Measurements from ENCODE around the gene CSNK2A1. TPM values are rescaled to one million over a fixed set of nuclear protein-coding genes. Genes with fewer than 3 reads are reported as not detected.
"Not testable (repeated sequence)": the region's sequence is repeated elsewhere in the genome, so short reads cannot be mapped to it uniquely, and the experiment has no call there.

Gene CSNK2A1
- total RNA-seq, 1 donor from 2014 or later = 91.6 TPM

- DNase-seq (ENCODE audit: low spot score) = no peak
These were observed 83.4 kb downstream of the CSNK2A1 start for GRCh38 chr20:460180-460579.

DNA sequence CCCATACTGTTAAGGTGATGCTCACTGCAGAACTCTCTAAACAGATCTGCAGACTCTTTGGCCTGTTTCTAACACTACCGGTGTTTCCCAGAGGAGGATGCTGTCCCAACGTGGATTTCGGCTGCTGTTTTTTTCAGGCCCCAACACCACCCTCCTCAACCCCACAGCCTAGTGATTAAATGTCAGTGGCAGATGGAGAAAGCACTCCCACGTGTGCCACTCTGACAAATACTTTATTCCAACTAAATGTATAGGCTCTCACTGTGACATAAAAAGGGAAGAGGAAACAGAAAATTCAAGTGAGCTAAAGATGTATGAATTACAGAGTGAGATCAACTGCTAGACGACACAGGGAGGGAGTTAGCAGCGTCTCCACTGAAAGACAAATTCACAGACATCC is 84.8 kb downstream of the CSNK2A1 start:
- no peak for DNase-seq (ENCODE audit: low spot score)

GRCh38 chr20:454951-455350 is 88.6 kb downstream of the CSNK2A1 start:
- DNase-seq (ENCODE audit: low spot score) = no peak

GRCh38 chr20:452021-452420 is 91.6 kb downstream of the CSNK2A1 start:
- DNase-seq (ENCODE audit: low spot score) = not testable (repeated sequence)

DNA sequence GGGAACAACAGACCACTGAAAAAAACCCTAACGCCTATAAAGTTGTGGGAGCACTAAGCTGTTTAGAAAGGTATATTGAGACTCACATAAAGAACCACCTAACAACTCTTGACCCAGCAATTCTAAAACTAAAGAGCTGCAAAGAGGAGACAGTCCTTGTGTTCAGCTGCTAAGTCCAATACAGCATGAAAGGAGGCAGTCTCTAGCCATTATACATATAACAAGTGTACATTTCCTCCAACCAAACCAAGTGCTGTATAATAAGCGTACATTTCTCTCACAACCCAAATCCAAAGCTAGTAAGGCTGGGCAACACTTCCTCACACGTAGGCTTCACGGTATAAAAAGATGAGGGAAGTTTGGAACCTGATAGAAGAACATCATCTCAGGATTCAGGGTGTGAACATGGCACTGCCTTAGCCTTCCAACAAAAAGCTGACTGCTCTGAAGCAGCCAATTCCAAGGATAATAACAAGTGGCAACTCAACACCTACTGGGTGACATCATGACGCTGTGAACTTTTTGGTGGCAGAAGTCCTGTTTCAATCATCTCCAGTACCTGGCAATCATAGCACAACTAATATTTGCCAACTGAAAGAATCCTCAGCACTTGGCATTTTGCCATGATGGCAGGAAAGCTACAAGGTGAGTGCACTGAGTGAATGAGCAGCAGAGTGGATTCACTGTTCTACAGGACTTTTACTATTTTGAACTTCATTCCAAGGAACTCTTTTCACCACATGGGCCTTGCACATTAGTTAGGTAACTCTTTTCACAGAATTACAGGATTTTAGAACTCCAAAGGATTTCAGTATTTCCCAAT is 97.9 kb downstream of the CSNK2A1 start:
- no peak for DNase-seq (ENCODE audit: low spot score)

GRCh38 chr20:444862-445426 is 98.6 kb downstream of the CSNK2A1 start:
- no peak for DNase-seq (ENCODE audit: low spot score)

- DNase-seq (ENCODE audit: low spot score) = no peak
These were observed 99.5 kb downstream of the CSNK2A1 start for GRCh38 chr20:444117-444516.

DNA sequence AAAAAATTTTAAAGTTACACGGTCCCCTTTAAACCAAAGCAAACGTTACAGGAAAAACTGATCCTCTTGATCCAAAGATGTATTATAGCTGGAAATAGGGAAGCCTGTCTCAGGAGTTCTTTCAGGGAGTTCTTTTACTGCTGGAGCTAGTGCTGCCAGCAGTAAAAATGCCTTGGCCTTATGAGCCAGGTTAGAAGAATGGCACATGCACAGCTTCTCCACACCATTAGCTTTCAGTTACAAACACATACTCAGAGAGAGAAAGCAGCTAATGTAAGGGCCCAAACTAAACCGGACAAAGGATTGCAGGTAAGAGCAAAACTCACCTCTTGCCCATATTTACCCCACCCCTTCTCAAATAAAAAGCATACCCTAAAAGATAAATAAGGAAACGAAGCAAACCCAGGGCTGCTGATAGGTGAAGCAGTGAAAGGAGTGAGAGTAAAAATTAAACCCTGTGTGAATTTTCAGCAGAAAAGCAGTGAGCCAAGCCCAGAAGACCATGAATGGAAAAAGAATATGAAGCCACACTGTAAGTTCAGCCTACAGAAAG is 100.3 kb downstream of the CSNK2A1 start:
- DNase-seq (ENCODE audit: low spot score) = no peak

DNA sequence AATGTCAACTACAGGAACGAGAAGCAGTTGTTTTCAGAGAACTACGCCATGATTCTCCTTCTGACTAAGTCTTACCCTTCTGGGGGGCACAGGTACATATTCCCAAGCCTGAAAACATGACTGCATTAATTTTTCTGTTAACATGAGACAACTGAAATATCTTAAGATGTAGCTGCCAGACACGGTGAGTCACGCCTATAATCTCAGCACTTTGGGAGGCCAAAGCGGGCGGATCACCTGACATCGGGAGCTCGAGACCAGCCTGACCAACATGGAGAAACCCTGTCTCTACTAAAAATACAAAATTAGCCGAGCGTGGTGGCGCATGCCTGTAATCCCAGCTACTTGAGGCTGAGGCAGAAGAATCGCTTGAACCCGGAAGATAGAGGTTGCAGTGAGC is 103.0 kb downstream of the CSNK2A1 start:
- no peak for DNase-seq (ENCODE audit: low spot score)

- no peak for DNase-seq (ENCODE audit: low spot score)
These were observed 103.4 kb downstream of the CSNK2A1 start for GRCh38 chr20:440148-440547.

GRCh38 chr20:438571-439469 is 104.8 kb downstream of the CSNK2A1 start:
- DNase-seq (ENCODE audit: low spot score) = no peak

DNA sequence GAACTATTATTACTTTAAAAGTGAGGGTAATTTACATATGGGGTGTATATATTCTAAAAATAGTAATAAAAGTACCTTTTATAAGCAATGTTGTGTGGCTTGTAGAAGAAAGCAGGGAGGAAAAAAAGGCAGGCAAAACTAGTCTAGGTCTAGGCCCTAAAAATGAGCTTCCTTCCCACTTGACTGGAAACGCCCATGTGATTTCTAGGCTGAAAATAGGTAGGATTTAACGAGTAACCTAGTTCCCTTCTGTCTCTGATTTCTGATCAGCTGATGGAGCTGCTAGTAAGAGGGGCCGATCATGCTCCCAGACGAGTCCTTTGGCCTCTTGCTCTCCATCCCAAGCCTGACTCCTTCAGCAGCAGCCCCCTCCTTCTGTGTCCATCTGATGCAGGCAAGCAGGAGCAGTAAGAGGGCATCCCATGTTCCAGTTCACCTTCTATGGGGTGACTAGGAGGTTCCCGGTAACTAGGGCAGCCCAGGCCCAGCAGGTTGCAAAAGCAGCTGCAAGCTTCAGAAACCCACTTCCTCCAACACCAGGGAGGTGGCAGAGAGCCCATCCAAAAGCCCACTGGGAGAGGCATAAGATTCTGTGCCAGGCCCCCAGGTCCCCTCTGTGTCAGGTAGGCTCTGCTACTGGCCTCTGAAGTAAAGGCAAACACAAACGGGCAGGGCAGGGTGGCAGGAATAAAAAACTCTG is 105.7 kb downstream of the CSNK2A1 start:
- DNase-seq (ENCODE audit: low spot score) = no peak

DNA sequence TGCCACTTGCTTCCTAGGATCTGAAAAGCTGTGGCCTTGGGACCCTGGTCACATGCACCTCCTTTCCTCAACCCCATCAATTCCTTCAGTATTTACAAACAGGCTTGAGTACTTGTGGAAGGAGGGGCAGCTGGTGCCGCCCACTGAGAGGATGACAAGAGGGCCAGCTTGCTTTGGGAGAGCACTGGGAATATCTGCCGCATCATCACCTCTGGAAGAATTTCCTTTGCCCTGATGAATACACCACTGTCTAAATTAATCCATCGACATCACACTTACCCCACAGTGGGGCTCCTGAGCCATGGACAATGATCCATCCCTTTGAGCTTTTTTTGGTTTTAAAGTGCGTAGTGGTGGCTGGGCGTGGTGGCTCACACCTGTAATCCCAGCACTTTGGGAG is 107.1 kb downstream of the CSNK2A1 start:
- DNase-seq (ENCODE audit: low spot score) = no peak

DNA sequence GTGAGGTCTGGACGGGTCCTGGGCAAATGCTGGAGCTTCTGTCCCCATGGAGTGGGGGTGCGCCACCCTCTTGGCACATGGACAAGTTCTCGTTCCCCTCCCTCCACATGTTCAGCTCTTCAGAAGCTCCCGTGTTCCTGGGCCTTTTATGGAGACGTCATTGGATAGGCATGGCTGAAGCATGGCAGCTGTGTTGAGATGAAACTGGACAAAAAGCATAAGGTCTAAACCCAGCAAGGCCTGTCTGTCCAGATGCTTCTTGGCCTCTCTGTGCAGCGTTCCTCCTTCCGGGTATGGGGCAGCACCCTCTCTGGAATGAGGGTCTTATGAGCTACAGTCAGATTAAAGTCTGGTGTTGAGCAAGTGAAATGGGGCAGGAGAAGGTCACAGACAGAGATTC is 108.0 kb downstream of the CSNK2A1 start:
- DNase-seq (ENCODE audit: low spot score) = no peak

- DNase-seq (ENCODE audit: low spot score) = no peak
These were observed 108.8 kb downstream of the CSNK2A1 start for GRCh38 chr20:434661-435419.

DNA sequence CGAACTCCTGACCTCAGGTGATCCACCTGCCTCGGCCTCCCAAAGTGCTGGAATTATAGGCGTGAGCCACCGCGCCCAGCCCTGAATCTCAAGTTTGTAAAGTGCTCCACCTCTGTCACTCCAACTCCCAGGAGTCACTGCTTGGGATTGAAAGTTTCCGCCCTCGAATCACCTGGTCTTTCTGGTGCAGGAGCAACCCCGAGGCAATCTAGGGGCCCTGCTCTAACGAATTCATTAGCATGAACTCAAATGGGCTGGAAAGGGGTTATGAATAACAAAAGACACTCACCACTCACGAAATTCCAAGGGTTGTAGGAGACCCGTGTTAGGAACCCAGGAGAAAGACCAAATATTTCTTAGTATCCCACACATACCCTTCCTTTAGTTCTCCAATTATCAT is 109.4 kb downstream of the CSNK2A1 start:
- no peak for DNase-seq (ENCODE audit: low spot score)

DNA sequence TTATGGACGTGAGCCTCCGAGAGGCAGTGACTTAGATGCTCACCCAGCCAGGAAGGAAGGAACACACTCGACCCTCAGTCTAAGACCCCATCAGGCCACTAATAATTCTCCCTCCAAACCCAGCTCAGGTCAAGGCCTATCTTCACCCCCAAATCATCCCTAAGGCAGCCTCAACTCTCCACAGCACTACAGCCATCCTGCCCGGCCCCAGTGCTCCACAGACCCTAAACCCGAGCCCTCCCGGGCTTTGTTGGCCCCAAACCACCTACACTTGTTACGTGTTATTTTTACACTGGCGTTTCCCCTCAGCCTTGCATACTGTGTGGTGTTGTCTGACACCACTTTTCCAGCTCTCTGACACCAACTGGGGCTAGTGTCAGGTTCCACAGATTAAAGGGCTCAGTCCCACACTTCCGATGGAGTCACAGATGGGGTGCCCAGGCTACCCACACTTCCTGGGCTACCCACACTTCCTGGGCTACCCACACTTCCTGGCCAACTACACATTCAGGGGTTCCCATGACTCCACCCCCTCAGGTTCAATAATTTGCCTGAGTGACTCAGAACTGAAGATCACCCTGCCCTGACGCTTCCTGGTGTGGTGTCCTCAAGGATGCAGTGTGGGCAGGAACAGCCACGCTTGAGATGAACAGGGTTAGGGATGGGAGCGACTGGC is 110.2 kb downstream of the CSNK2A1 start:
- no peak for DNase-seq (ENCODE audit: low spot score)

- no peak for DNase-seq (ENCODE audit: low spot score)
These were observed 110.8 kb downstream of the CSNK2A1 start for GRCh38 chr20:432677-433299.

GRCh38 chr20:432208-432607 is 111.4 kb downstream of the CSNK2A1 start:
- no peak for DNase-seq (ENCODE audit: low spot score)
